MV-4-11 (cell line): ENCODE data around the gene PLA2G1B.
A peak's percentile ranks its signal among the peaks of the same experiment; 100 is the strongest.
"Not testable (repeated sequence)": the region's sequence is repeated elsewhere in the genome, so short reads cannot be mapped to it uniquely, and the experiment has no call there.

Experiments used
- DNase-seq: peaks from one replicate; lab custom pipeline; 2025; lab: John Stamatoyannopoulos, UW

Gene PLA2G1B

DNA sequence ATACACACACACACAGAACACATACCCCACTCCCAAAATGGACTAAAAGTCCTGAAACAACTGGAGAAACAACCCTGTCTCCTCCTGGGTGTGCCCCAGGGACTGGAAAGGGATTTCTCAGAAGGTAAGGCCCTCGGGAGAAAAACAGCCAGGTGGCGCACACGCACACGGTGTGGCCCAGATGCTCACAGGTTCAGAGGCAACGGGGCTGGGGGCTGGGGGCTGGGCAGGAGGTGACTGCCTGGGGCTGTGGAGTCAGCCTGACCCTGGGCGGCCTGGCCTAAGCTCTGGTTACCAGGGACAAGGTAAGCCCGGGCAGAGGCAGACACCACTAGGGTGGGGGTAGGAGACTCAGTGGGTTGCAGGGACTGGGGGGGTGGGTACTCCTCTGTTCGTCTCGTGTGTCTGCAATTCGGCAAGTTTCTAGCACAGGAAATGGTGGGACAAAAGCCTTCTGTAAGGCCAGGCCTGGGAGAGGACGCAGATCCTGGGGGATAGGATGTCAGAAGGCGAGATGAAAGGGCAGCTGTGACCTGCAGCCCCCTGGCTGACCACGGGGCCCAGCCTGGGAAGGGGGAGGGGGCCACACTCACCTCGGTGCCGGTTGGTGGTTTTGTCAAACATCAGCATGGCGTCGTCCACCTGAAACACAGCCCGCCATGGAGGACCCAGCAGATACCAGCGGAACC is 31.0 kb upstream of the PLA2G1B start:
- DNase-seq = no peak

DNA sequence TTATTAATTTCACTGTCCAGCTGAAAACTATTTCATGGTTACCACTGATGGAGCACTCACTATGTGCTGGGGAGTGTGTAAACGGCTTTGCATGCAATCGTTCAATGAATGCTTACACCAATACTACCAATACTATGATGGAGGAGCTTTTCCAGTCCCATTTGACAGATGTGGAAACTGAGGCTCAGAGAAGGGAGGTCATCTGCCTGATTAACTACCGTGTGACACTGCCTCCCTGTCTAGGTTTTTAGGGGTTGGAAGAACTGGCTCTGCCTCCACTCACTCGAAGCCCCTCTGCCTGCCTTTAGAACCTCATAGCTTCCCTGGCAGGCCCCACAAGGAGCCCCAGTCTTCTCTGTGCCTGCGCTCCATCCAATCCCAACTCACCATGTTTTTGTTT is 29.5 kb upstream of the PLA2G1B start:
- no peak for DNase-seq

DNA sequence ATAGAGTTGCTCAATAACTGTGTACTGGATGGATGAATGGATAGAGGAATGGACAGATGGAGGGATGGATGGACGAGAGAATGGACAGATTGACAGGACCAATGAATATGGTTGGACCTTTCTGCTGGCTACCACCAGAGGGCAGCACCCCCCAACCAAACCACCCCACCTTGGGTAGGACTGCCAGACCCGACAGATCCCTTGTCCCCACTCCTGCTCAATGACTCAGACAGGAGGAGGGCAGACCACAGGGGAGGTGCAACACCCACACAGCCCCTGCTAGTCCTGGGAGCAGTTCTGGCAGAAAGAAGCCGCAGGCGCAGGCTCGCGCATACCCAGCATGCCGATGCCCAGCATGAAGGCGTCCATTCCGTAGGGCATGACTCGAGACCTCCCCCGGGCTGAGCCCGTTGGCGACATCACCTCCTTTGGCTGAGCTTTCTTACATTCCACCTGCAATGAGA is 29.0 kb upstream of the PLA2G1B start:
- peak; percentile 68 for DNase-seq

DNA sequence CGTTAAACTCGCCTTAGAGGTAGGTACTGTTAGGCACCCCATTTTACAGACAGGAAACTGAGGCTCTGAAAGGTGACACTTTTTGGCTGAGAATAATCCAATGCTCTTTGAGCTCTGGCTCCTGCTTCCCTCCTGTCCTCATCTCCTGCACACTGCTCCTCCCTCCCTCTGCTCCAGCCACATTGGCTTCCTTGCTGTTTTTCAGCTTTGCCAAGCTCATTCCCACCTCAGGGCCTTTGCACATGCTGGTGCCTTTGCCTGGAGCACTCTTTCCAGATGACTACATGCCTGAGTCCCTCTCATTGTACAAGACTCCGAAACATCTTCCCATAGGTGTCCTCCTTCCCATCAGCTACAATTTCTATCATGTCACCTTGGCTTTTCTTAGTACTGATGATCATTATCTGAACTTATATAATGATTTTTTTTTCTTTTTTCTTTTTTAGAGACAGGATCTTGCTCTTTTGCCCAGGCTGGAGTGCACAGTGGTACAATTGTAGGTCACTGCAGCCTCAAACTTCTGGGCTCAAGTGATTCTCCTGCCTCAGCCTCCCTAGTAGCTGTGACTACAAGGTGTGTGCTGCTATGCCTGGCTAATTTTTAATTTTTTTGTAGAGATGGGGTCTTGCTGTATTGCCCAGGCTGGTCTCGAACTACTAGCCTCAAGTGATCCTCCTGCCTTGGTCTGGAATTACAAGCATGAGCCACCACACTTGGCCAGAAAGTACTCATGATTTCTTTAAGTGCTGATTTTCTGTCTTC is 26.2 kb upstream of the PLA2G1B start:
- no peak for DNase-seq

DNA sequence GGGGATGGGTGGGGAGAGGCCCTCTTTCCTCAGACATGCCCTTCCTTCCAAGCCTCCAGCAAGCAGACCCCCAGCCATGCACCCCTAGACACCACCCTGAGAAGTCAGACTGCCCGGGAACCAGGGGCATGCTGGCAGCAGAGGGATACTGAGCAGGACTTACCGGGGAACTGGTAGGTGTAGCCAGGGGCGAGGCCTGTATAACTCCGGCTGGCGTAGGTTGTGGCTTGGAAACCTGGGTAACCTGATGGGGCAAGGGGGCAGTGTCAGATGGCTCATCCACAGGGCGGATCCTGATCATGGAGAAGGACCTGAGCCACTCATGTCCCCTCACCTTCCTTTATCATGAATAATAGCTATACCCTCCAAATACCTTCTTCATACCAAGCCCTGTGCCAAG is 25.6 kb upstream of the PLA2G1B start:
- no peak for DNase-seq

DNA sequence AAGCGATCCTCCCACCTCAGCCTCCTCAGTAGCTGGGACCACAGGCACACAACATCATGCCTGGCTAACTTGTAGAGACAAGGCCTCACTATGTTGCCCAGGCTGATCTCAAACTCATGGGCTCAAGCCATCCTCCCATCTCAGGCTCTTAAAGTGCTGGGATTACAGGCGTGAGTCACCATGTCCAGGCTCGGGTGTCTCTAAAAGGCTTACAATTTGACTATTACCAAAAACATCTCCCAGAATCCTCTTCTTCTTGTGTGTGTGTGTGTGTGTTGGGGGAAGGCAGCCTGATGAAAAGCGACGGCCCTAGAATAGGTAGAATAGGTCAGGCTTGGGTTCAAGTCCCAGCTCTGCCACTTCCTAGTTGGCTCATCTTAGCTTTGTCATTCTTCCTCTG is 24.5 kb upstream of the PLA2G1B start:
- peak; percentile 20 for DNase-seq

DNA sequence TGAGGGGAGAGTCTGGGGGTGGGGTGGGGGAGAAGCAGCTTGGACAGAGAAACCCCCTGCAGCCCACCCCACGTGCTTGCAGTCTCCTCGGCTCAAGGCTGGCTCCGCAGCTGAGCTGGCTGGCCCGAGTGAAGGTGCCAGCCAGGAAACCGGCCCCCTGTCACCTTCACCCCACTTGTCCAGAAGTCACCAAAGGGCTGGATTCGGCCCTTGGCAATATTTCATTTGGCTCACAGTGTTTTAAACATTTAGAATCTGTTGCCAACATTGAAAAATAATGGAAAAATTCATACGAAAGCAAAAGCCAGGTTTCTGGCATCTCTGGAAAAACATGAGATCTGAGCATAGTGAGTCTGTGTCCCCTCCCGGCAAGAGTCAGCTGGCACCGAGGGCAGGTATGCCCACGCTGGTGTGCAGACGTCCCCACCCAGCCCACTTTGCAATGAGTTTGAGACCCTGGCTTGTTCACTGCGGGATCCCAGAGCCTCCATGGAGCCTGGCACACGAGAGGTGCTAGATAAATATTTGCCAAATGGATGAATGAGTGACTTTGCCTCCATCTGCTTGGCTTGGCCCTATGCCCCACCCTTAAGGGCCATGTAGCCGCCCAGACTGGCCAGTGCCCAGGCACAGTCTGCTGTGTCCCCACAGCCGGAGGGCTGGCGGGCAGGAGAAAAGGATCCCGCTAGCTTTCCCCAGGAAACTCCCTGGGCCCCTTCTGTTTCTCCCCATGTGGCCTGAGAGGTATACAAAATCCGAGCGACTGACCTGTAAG is 23.2 kb upstream of the PLA2G1B start:
- no peak for DNase-seq

DNA sequence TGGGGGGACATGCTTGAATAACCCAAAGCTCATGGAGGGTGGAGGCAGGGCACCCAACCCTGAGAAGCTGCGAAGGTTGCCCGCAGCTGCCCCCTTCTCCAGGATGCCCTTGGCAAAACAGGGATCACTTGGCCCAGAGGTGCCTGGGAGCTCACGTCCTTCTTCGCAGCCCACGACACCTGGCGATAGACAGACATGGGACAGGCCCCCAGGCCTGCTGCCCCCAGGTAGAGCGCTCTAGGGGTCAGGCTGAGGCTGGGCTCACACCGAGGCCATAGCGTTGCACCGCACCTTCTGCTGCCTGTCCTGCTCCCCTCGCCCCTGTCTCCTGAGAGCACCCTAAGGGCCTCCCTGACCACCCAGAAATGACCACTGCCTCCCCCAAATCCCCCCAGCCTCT is 20.2 kb upstream of the PLA2G1B start:
- no peak for DNase-seq

DNA sequence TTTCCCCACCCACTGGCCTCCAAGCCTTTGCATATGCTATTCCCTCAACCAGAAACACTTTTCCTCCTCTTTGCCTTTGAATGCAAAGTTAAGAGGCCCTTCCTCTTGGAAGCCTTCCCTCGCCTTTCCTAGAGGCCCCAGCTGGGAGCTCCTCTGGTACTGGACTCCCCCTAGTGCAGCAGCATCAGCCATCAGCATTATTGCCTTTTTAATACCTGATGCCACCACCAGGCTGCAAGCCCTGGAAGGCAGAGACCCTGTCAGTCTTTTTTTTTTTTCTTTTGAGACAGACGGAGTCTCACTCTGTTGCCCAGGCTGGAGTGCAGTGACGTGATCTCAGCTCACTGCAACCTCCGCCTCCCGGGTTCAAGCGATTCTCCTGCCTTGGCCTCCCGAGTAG is 19.1 kb upstream of the PLA2G1B start:
- no peak for DNase-seq

DNA sequence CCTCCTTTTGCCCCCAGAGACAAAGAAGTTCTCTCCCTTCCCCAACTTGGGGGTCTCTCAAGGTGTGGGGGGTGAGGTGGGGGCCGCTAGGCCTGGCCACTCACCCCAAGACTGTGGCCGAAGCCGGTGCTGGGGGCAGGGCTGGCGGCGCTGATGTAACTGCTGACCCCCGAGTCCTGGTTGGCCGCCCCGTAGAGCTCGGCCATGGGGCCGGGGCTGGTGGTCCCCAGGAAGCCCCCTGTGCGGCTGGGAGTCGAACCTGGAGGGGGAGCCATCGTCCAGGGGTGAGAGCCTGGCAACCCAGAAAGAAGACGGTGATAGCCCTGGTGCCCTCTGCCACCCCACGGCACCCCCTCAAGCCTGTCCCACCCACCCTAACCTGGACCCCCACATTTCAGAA is 18.5 kb upstream of the PLA2G1B start:
- no peak for DNase-seq

DNA sequence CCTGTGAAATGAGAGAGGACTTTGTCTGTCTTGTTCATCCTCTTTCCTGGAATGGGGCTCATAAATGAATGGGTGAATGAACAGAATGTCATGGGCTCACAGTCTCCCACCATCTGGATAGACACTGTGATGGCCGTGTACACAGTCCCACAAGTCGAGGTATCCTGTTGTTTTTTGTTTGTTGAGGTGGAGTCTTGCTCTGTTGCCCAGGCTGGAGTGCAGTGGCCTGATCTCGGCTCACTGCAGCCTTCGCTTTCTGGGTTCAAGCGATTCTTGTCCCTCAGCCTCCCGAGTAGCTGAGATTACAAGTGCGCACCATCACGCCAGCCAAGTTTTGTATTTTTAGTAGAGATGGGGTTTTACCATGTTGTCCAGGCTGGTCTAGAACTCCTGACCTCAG is 16.1 kb upstream of the PLA2G1B start:
- DNase-seq = no peak

DNA sequence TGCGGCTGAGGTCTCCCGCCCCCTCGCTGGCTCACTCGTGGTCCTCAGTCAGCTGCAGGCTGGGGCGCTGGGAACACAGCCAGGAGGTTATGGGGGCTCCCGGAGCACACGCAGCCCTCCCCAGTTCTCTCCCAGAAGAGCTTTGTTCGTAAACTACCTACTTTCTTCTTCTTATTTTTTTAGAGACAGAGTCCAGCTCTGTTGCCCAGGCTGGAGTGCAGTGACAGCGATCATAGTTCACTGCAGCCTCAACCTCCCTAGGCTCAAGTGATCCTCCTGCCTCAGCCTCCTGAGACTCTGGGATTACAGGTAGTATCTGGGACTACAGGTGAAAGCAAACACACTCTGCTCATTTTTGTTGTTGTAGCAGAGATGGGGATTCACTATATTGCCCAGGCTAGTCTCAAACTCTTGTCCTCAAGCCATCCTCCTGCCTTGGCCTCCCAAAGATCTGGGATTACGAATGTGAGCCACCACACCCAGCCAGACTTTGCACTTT is 15.5 kb upstream of the PLA2G1B start:
- no peak for DNase-seq

DNA sequence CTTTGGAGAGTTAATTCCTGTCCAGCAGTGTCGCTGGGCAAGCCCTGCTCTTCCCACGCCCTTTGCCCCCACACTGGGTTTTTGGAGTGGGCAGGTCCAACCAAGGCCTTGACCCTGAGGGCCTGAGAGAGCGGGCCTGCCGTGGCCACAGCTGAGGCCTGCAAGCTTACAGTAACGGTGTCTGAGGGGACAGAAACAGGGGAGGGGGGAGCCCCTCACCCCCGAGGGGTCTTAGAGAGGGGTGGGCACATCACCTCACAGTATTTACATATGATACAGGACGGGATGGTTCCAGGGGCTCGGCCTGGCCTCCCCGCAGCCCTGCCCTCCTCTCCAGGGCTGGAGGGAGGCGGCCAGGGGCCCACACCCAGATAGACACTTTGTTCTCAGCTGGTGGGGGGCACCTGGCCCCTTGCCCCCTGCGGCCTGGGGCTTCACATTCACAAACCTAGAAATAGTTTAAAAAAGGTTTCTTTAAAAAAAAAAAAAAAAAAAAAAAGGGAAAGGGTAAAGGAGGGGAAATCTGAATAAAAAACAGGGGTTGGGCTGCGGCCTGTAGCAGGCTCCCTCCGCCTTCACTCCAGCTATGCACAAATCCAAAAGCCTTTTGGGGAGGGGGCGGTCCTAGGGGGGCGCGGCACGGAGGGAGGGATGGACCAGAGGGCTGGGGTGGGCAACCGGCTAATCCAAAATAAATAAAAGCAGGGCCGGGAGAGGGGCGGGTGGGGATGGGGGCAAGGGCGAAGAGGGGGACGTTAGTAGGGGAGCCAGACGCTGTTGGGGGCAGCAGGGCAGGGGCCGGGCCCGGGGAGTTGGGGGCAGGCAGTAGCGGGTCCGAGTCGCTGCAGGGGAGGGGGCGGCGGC is 14.8 kb upstream of the PLA2G1B start:
- no peak for DNase-seq

DNA sequence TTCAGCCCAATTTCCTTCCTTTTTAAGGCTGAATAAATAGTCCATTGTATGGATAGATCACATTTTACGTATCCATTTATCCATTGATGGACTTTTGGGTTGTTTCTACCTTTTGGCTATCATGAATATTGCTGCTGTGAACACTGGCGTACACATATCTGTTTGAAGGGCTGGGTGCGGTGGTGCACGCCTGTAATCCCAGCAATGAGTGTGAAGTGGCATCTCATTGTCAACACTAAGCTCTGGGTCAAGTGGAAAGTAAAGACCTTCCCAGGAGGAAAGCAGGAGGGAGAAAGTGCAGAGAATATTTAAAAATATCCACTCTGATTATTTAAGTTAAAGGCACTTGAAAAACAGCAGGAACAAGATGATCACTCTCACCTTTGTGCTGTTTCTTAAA is 11.7 kb upstream of the PLA2G1B start:
- DNase-seq = no peak

DNA sequence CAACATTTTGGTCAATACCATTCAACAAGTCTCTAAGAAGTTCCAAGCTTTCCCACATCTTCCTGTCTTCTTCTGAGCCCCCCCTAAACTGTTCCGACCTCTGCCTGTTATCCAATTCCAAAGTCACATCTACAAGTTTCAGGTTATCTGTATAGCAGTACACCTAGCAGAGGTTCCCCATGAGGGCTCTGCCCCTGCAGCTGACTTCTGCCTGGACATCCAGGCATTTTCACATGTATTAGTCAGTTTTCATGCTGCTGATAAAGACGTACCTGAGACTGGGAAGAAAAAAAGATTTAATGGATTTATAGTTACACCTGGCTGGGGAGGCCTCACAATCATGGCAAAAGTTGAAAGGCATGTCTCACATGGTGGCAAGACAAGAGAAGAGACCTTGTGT is 10.2 kb upstream of the PLA2G1B start:
- DNase-seq = no peak

DNA sequence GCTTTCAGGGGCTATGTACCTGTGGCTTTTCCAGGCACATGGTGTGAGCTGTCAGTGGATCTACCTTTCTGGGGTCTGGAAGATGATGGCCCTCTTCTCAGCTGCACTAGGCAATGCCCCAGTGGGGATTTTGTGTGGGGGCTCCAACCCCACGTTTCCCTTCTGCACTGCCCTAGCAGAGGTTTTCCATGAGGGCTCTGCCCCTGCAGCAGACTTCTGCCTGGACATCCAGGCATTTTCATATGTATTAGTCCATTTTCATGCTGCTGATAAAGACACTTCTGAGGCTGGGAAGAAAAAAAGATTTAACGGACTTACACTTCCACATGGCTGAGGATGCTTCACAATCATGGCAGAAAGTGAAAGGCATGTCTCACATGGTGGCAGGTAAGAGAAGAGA is 8.8 kb upstream of the PLA2G1B start:
- DNase-seq = not testable (repeated sequence)

DNA sequence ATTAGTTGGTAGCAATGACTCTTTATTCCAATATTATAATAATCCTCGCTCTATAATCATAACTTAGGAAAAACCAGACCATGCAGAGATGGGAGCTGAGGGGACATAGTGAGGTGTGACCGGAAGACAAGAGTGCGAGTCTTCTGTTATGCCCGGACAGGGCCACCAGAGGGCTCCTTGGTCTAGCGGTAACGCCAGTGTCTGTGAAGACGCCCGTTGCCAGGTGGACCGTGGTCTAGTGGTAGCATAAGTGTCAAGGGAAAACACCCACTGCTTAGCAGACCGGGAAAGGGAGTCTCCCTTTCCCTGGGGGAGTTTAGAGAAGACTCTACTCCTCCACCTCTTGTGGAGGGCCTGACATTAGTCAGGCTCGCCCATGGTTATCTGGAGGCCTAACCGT is 7.9 kb upstream of the PLA2G1B start:
- DNase-seq = peak; percentile 33

DNA sequence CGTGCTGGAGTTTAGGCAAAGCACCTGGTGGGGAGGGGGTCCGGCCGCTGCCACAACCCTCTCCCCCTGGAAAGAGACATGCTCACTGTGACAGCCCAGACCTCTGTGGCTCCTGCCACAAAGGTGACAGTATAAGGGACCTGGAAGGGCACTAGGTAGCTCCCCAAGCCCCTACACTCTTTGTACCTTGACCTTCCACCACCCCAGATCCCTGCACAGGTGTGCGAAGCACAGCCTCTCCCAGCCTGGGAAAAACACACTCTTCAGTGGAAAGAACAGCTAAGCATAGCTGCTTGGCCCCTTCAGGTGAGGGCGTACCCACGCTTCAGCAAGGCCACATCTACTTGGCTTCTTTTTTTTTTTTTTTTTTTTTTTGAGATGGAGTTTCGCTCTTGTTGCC is 4.9 kb upstream of the PLA2G1B start:
- DNase-seq = no peak

DNA sequence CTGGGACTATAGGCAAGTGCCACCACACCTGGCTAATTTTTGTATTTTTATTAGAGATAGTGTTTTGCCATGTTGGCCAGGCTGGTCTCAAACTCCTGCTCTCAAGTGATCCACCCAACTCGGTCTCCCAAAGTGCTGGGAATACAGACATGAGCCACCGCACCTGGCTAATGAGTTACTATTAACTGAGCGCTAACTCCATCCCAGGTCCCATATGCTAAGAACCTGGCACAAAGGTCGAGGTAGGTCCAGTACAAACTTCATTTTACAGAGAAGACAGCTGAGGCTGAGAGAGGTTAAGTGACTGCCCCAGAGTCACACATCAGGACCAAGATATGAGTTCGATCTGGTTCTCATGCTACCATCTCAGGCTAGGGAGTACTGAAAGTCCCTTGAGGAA is 4.5 kb upstream of the PLA2G1B start:
- no peak for DNase-seq

DNA sequence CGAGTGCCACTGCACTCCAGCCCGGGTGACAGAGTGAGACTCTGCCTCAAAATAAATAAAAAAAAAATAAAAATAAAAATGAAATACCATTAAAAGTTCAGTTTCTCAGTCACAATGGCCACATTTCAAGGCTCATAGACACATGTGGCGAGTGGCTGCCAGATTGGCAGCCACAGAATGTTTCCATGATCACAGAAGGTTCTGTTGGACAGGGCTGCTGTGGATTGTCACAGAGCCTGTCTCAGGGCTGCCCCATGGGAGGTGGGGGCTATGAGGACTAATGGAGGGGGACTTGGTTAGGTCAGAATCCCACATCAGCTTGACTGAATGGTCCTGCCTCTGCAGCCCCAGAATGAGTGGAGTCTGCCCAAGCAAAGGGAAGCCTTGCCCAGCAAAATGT is 3.8 kb upstream of the PLA2G1B start:
- DNase-seq = no peak

DNA sequence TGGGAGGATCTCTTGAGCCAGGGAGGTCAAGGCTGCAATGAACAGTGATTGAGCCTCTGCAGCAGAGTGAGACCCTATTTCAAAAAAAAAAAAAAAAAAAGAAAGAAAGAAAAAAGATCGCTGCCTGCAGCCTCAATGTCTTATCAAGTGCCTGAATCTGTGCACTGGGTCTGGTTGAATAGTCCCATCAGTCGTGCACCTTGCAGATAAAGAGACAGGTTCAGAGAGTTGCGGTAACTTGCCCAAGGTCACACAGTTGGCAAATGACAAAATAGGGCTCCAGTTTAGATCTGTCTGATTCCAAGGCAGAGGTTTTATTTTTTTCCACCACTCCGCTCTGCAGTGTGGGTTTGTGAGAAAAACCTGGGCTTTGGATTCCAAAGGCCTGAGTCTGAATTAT is 649 bp upstream of the PLA2G1B start:
- DNase-seq = no peak
